GM12892 (cell line): ENCODE measurements around the gene FAM89B.

Experiments used
- POLR2A ChIP-seq: IDR thresholded peaks from 2 replicates; pipeline ENCODE4 v1.6.1; 2011; ENCODE audit warnings: low read depth, low read length, control low read depth
- POLR2AphosphoS5 ChIP-seq: IDR thresholded peaks from 2 replicates; pipeline ENCODE4 v1.6.1; 2011; ENCODE audit warnings: low read depth, low read length, control low read depth
- TAF1 ChIP-seq: IDR thresholded peaks from 2 replicates; pipeline ENCODE4 v1.6.1; 2011; ENCODE audit warnings: low read depth, mild to moderate bottlenecking, control low read depth, low read length, borderline replicate concordance

DNA sequence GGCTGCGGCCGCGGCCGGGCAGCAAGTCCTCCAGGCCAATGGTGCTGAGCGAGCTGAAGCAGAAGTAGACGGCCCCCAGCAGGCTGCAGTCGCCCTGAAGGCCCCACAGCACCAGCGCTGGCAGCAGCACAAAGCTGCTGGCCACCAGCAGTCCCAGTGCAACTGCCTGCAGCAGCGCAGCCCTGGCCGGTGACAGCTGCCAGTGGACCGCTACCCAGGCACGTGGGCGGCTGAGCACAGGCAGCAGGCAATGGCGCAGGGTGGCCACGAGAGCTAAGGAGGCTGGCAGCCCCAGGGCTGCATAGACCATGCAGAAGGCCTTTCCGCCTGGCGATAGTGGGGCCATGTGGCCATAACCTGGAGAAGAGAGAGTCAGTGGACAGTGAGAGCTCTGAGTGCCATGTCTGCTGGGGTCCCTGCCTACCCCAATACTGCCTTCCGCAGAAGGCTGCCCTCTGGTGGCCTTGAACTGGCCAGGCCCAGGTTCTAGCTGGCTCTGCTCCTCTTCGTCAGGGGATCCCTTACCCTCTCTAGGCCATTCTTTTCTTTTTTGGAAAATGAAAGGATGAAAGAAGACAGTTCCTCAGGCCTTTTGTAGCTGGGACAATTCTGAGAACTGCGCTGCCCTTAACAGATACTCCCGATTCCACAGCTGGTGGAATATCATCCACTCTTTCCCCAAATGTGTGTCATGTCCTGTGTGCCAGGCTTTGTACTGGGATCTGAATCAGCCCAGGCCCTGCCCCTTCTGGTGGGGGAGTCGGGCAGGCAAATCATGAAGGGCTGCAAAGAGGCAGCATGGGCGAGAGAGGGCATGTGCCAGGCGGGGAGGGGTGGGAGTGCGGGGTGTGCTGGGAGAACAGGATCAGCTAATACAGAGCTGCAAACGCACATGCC is 21.4 kb downstream of the FAM89B start:
- TF ChIP-seq POLR2AphosphoS5 = no peak
- TF ChIP-seq TAF1 = no peak
- no peak for TF ChIP-seq POLR2A
